ENCODE data around the gene QRICH1.
A peak's percentile ranks its signal among the peaks of the same experiment; 100 is the strongest.

The QRICH1 gene

GRCh38 chr3:48989796-48990635 is 103.9 kb downstream of the QRICH1 start, which contains the start of gene P4HTM:
TSS of gene P4HTM (plus strand) at chr3:48990241. CDS start at chr3:48990257, 16 bp downstream.
- no peaks in the 10 kb centered on the region for H3K9me3 ChIP-seq (ENCODE audit: low read length)
- H3K27ac ChIP-seq (ENCODE audit: low read depth, low read length), result peak within 1 kb of the TSS; percentile 97
- H3K4me1 ChIP-seq (ENCODE audit: insufficient read depth, low read length), result peaks cover 18% of the 10 kb centered on the region
- H3K36me3 ChIP-seq (ENCODE audit: insufficient read depth, low read length), result peaks cover 15% of the 10 kb centered on the region
- no peaks in the 10 kb centered on the region for H3K27me3 ChIP-seq (ENCODE audit: control insufficient read depth in 1 of 2, insufficient read depth in 2 of 2, low read length in 2 of 2)
- H3K9ac ChIP-seq (ENCODE audit: low read length), result peak within 1 kb of the TSS; percentile 97
- H3K4me3 ChIP-seq (ENCODE audit: low read depth in 1 of 2, low read length in 2 of 2), result peak within 1 kb of the TSS; percentile 63 to 94

GRCh38 chr3:48989126-48989795 is 104.6 kb downstream of the QRICH1 start:
- H3K27me3 ChIP-seq (ENCODE audit: control insufficient read depth in 1 of 2, insufficient read depth in 2 of 2, low read length in 2 of 2), result no peaks in the 10 kb centered on the region
- peak overlapping the region; percentile 97 for H3K9ac ChIP-seq (ENCODE audit: low read length)
- H3K27ac ChIP-seq (ENCODE audit: low read depth, low read length), result peak overlapping the region; percentile 97
- peak overlapping the region; percentile 63 to 94 for H3K4me3 ChIP-seq (ENCODE audit: low read depth in 1 of 2, low read length in 2 of 2)
- H3K9me3 ChIP-seq (ENCODE audit: low read length), result no peaks in the 10 kb centered on the region
- H3K36me3 ChIP-seq (ENCODE audit: insufficient read depth, low read length), result peaks cover 23% of the 10 kb centered on the region
- H3K4me1 ChIP-seq (ENCODE audit: insufficient read depth, low read length), result peaks cover 18% of the 10 kb centered on the region

GRCh38 chr3:48985831-48986376 is 108.0 kb downstream of the QRICH1 start:
- Histone ChIP-seq H3K27me3 (ENCODE audit: control insufficient read depth in 1 of 2, insufficient read depth in 2 of 2, low read length in 2 of 2) (no peaks in the 10 kb centered on the region), H3K27ac (ENCODE audit: low read depth, low read length) (no peak overlapping the region), H3K9me3 (ENCODE audit: low read length) (no peaks in the 10 kb centered on the region), H3K4me1 (ENCODE audit: insufficient read depth, low read length) (peaks cover 9% of the 10 kb centered on the region), H3K36me3 (ENCODE audit: insufficient read depth, low read length) (peaks cover 52% of the 10 kb centered on the region), H3K9ac (ENCODE audit: low read length) (no peak overlapping the region), H3K4me3 (ENCODE audit: low read depth in 1 of 2, low read length in 2 of 2) (no peak overlapping the region)

GRCh38 chr3:48984663-48985062 is 109.2 kb downstream of the QRICH1 start:
- Histone ChIP-seq H3K9me3 (ENCODE audit: low read length) (no peaks in the 10 kb centered on the region), H3K4me1 (ENCODE audit: insufficient read depth, low read length) (peaks cover 6% of the 10 kb centered on the region), H3K36me3 (ENCODE audit: insufficient read depth, low read length) (peaks cover 63% of the 10 kb centered on the region), H3K27me3 (ENCODE audit: control insufficient read depth in 1 of 2, insufficient read depth in 2 of 2, low read length in 2 of 2) (no peaks in the 10 kb centered on the region), H3K9ac (ENCODE audit: low read length) (no peak overlapping the region), H3K27ac (ENCODE audit: low read depth, low read length) (no peak overlapping the region), H3K4me3 (ENCODE audit: low read depth in 1 of 2, low read length in 2 of 2) (no peak overlapping the region)

- Histone ChIP-seq H3K27ac (ENCODE audit: low read depth, low read length) (no peak overlapping the region), H3K36me3 (ENCODE audit: insufficient read depth, low read length) (peaks cover 71% of the 10 kb centered on the region), H3K4me1 (ENCODE audit: insufficient read depth, low read length) (no peaks in the 10 kb centered on the region), H3K9ac (ENCODE audit: low read length) (no peak overlapping the region), H3K4me3 (ENCODE audit: low read depth in 1 of 2, low read length in 2 of 2) (no peak overlapping the region), H3K27me3 (ENCODE audit: control insufficient read depth in 1 of 2, insufficient read depth in 2 of 2, low read length in 2 of 2) (no peaks in the 10 kb centered on the region), H3K9me3 (ENCODE audit: low read length) (no peaks in the 10 kb centered on the region)
These were observed 110.8 kb downstream of the QRICH1 start for GRCh38 chr3:48983096-48983495.

- Histone ChIP-seq H3K4me1 (ENCODE audit: insufficient read depth, low read length) (no peaks in the 10 kb centered on the region), H3K27ac (ENCODE audit: low read depth, low read length) (no peak overlapping the region), H3K4me3 (ENCODE audit: low read depth in 1 of 2, low read length in 2 of 2) (no peak overlapping the region), H3K9ac (ENCODE audit: low read length) (no peak overlapping the region), H3K9me3 (ENCODE audit: low read length) (no peaks in the 10 kb centered on the region), H3K36me3 (ENCODE audit: insufficient read depth, low read length) (peaks cover 75% of the 10 kb centered on the region), H3K27me3 (ENCODE audit: control insufficient read depth in 1 of 2, insufficient read depth in 2 of 2, low read length in 2 of 2) (no peaks in the 10 kb centered on the region)
These were observed 111.2 kb downstream of the QRICH1 start for GRCh38 chr3:48982686-48983085.

GRCh38 chr3:48982016-48982415 is 111.9 kb downstream of the QRICH1 start:
- no peak overlapping the region for H3K9ac ChIP-seq (ENCODE audit: low read length)
- H3K9me3 ChIP-seq (ENCODE audit: low read length), result no peaks in the 10 kb centered on the region
- H3K27ac ChIP-seq (ENCODE audit: low read depth, low read length), result no peak overlapping the region
- peaks cover 82% of the 10 kb centered on the region for H3K36me3 ChIP-seq (ENCODE audit: insufficient read depth, low read length)
- H3K27me3 ChIP-seq (ENCODE audit: control insufficient read depth in 1 of 2, insufficient read depth in 2 of 2, low read length in 2 of 2), result no peaks in the 10 kb centered on the region
- no peaks in the 10 kb centered on the region for H3K4me1 ChIP-seq (ENCODE audit: insufficient read depth, low read length)
- no peak overlapping the region for H3K4me3 ChIP-seq (ENCODE audit: low read depth in 1 of 2, low read length in 2 of 2)

GRCh38 chr3:48980295-48980694 is 113.6 kb downstream of the QRICH1 start:
- Histone ChIP-seq H3K27ac (ENCODE audit: low read depth, low read length) (no peak overlapping the region), H3K36me3 (ENCODE audit: insufficient read depth, low read length) (peaks cover 86% of the 10 kb centered on the region), H3K4me3 (ENCODE audit: low read depth in 1 of 2, low read length in 2 of 2) (no peak overlapping the region), H3K9me3 (ENCODE audit: low read length) (no peaks in the 10 kb centered on the region), H3K9ac (ENCODE audit: low read length) (no peak overlapping the region), H3K27me3 (ENCODE audit: control insufficient read depth in 1 of 2, insufficient read depth in 2 of 2, low read length in 2 of 2) (no peaks in the 10 kb centered on the region), H3K4me1 (ENCODE audit: insufficient read depth, low read length) (no peaks in the 10 kb centered on the region)

Measured in muscle layer of colon (tissue), 2 donors.